DMS53 treated with DMSO at 0.1 percent for 48 hours (cell line): ENCODE data around the gene ZNF761.
"Not testable (repeated sequence)": the region's sequence is repeated elsewhere in the genome, so short reads cannot be mapped to it uniquely, and the experiment has no call there.

Source experiments
- DNase-seq: peaks from one replicate; lab custom pipeline; 2025; ENCODE audit not compliant: unreplicated experiment; lab: John Stamatoyannopoulos, UW

The ZNF761 gene

GRCh38 chr19:53455828-53456227, 24.0 kb downstream of the ZNF761 start:
- no peak for DNase-seq

GRCh38 chr19:53460131-53460721, 28.4 kb downstream of the ZNF761 start:
- DNase-seq, result not testable (repeated sequence)

GRCh38 chr19:53461866-53462265, 30.1 kb downstream of the ZNF761 start:
- DNase-seq, result no peak

GRCh38 chr19:53462861-53463260, 31.1 kb downstream of the ZNF761 start:
- DNase-seq, result no peak

- DNase-seq, result no peak
These were observed 31.5 kb downstream of the ZNF761 start for GRCh38 chr19:53463263-53463662.

- no peak for DNase-seq
These were observed 35.1 kb downstream of the ZNF761 start for GRCh38 chr19:53466726-53467484.

GRCh38 chr19:53467485-53468262, 35.9 kb downstream of the ZNF761 start, which contains the start of gene ZNF813:
ZNF813 (plus strand) TSS chr19:53467733; CDS start chr19:53483823, 16,090 bp downstream.
- peak; percentile 40 for DNase-seq

- not testable (repeated sequence) for DNase-seq
These were observed 36.8 kb downstream of the ZNF761 start for GRCh38 chr19:53468628-53469027.

GRCh38 chr19:53471916-53472315, 40.1 kb downstream of the ZNF761 start:
- no peak for DNase-seq

GRCh38 chr19:53474832-53475231, 43.0 kb downstream of the ZNF761 start:
- DNase-seq, result not testable (repeated sequence)

- DNase-seq, result not testable (repeated sequence)
These were observed 43.7 kb downstream of the ZNF761 start for GRCh38 chr19:53475470-53475869.

GRCh38 chr19:53483751-53484150, 52.0 kb downstream of the ZNF761 start:
- DNase-seq, result not testable (repeated sequence)

- DNase-seq, result no peak
These were observed 53.5 kb downstream of the ZNF761 start for GRCh38 chr19:53485046-53486004.

- no peak for DNase-seq
These were observed 60.4 kb downstream of the ZNF761 start for GRCh38 chr19:53492153-53492552.

- DNase-seq, result peak; percentile 46
These were observed 65.7 kb downstream of the ZNF761 start for GRCh38 chr19:53497311-53498023.

- DNase-seq, result not testable (repeated sequence)
These were observed 66.2 kb downstream of the ZNF761 start for GRCh38 chr19:53498024-53498395.

- DNase-seq, result not testable (repeated sequence)
These were observed 71.4 kb downstream of the ZNF761 start for GRCh38 chr19:53503151-53503550.

GRCh38 chr19:53503671-53504364, 72.0 kb downstream of the ZNF761 start:
- not testable (repeated sequence) for DNase-seq

- not testable (repeated sequence) for DNase-seq
These were observed 72.5 kb downstream of the ZNF761 start for GRCh38 chr19:53504365-53504703.
